A673 (cell line): Measurements from ENCODE around the gene ELFN2.

Source experiments
- EZH2 ChIP-seq: fragments of 200-600 bp; sonication (generic); IDR thresholded peaks from 2 replicates; pipeline ENCODE4 v1.6.1; 2017; ENCODE audit warnings: borderline replicate concordance, low read depth, mild to moderate bottlenecking, mixed read lengths, antibody characterized with exemption, low read length; ENCODE audit not compliant: poor library complexity, severe bottlenecking
- TF ChIP-seq, protein P1 (sequence below): fragments of 300-800, 200-600 bp; sonication (generic); conservative IDR thresholded peaks from 2 replicates; pipeline ENCODE4 v1.5.1; 2017; ENCODE audit warnings: low read depth, mild to moderate bottlenecking, antibody characterized with exemption, low read length, moderate library complexity, mixed read lengths

DNA sequence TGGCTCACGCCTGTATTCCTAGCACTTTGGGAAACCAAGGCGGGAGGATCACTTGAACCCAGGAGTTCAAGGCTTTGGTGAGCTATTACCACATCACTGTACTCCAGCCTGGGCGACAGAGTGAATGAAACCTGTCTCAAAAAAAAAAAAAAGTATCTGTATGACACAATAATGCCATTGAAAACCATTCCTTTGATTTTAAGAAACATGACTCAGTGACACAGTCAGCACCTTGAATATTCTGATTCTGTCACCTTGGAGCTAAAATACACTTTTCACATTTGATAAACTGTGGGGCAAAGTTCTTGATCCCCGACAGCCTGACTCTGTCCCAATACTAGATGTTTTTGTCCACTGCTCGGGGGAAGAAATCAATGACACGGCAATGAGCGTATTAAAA is 16.7 kb upstream of the ELFN2 start:
- TF ChIP-seq EZH2: no peak
- TF ChIP-seq, protein P1, sequence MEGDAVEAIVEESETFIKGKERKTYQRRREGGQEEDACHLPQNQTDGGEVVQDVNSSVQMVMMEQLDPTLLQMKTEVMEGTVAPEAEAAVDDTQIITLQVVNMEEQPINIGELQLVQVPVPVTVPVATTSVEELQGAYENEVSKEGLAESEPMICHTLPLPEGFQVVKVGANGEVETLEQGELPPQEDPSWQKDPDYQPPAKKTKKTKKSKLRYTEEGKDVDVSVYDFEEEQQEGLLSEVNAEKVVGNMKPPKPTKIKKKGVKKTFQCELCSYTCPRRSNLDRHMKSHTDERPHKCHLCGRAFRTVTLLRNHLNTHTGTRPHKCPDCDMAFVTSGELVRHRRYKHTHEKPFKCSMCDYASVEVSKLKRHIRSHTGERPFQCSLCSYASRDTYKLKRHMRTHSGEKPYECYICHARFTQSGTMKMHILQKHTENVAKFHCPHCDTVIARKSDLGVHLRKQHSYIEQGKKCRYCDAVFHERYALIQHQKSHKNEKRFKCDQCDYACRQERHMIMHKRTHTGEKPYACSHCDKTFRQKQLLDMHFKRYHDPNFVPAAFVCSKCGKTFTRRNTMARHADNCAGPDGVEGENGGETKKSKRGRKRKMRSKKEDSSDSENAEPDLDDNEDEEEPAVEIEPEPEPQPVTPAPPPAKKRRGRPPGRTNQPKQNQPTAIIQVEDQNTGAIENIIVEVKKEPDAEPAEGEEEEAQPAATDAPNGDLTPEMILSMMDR: no peak
